Stimulated activated CD8-positive, alpha-beta memory T cell treated with anti-CD3 and anti-CD28 coated beads, Interleukin-12 subunit alpha, Interleukin-12 subunit beta, amount 100 ng/mL, for 1 hour (primary cell): ENCODE data around the gene SLC39A13.

Experiments used
- DNase-seq: peaks from one replicate; pipeline ENCODE4 v3.0.0-alpha.2; 2020; ENCODE audit warnings: low read depth

Gene SLC39A13

DNA sequence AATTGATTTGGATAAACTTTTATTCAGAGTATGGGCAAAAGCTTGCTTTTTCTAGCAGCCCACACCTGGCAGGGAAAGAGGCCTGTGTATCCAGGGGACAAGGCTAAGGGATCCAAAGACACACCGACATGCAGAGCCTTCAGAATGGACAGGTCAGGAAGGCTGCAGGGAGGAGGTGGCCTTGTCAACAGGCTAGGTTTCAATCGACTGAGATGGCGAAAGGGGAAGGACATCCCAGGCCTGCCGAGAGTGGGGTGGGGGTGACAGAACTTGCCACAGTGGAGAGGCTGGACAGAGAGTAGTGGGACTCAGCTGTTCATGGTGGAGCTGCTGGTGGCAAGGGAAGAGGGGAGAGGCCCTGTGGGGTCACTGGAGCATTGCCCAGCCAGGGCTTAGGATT, 5.3 kb upstream of the SLC39A13 start:
- no peak for DNase-seq

DNA sequence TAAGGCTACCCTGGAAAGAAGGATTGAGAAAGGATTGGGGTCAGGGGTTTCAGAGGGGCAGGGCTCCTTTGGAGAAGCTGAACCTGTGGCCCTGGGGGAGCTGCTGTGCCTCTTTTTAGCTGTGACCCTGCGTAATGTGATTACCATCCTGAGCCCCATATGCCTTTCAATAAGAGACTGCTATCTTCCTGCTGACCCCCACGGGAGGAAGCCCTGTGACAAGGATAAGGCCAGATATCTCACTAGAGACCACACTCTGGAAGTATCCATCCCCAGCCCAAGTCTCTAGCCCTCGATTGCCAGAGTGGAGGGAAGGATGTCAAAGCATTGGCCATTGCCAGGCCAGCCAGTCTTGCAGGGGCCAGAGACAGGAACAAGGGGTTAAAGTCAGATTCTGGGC, 4.8 kb upstream of the SLC39A13 start:
- DNase-seq: no peak

DNA sequence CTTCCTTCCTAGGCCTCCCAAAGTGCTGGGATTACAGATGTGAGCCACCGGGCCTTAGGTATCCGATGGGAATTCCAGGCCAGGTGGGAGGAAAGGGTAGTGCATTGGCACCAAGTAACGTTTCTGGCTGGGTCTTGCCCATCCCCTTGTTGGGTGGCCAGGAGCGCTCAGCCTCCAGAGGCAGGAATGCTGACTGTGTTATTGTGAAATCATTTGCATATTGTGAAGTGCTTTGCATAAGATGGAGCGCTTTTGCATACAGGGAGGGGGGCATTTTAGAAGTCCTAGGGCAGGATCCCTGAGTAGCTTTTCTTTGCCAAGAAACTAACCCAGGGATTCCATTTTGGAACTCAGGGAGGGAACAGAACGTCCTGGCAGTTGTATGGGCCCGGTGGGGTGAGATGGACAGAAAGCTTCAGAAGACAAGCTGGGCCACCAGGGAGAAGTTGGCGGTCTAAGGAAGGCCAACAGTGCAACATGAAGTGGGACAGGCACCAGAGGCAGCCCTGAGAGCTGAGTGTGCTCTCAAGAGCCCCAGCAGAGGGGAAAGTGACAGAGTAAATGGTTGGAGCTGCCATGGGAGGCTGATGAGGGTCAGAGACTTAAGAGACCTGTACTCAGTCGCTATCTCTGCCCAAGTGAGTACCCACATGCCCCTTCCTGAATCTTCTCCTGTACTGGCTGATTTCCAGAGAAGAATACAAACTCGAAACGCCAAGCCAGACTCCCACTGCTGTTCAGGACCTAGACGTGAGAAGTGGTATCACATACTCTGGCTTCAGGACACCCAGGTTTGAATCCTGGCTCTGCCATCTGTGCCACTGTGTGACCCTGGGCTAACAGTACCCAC, 1.3 kb upstream of the SLC39A13 start:
- DNase-seq: no peak

DNA sequence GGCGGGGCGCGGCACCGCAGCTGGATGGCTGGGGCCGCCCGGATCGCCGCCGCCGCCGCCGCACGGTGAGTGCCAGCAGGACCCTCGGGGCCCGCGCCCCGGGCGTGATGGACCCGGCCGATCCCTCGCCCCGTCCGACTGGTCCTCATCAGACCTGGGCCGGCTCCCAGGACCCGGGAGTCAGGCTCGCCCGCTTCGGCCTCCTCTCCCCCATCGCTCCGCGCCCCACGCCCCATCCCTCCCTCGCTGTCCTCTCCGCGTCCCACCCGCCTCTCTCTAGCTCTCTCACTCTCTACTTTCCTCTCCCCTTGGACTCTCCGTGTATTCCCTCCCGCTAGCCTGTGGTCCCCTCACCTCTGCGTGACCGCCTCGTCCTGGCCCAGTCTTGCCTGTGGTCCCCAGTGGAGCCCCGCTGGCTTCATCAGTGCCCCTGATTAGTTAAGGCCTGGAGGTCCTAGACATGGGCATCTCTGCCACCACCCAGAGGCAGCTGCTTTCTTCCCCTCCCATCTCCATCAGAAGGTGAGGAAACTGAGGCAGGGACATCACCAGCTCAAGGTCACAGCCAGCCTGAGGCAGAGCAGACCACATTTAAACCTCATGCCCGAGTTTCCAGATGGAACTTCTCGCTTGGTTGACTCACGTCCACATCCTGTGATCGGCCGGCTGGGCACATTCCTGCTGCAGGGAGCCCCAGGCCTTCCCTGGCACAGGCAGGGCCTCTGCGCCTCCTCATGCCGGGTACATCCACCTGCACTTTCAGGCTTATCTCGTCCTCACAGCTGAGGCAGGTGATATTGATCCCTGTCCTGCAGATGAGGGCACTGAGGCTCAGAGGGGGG, 429 bp downstream of the SLC39A13 start:
- no peak for DNase-seq

DNA sequence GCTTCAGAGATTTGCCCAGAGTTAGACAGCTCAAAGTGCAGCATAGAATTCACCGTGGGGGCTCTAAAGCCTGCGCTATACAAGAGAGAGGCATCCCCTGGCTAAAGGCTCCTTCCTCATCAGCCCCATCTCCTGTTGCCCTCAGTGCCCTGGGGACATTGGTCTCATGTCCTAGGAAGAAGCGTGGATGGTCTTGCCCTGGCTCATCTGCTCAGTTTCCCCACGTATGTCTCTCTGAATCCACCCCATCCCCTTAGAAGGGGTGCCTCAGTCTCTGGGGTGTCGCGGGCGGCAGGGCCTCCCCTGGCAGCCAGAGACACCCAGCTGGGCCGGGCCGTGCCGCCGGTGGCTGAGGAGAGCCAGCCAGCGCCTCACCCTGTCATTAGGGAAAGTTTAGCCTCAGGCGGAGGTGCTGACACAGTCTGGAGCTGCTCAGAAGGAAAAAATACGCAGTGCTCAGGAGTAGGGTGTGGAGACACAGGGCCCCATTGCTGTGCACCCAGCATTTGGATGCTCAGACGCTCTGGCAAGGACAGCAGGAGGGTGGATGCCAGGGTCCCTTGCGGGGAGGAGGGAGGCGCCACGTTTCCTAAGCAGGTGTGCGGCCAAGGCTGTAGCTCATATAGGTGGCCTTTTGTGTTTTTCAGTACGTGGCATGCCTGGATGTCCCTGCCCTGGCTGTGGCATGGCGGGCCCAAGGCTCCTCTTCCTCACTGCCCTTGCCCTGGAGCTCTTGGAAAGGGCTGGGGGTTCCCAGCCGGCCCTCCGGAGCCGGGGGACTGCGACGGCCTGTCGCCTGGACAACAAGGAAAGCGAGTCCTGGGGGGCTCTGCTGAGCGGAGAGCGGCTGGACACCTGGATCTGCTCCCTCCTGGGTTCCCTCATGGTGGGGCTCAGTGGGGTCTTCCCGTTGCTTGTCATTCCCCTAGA, 1.3 kb downstream of the SLC39A13 start:
- DNase-seq: no peak

DNA sequence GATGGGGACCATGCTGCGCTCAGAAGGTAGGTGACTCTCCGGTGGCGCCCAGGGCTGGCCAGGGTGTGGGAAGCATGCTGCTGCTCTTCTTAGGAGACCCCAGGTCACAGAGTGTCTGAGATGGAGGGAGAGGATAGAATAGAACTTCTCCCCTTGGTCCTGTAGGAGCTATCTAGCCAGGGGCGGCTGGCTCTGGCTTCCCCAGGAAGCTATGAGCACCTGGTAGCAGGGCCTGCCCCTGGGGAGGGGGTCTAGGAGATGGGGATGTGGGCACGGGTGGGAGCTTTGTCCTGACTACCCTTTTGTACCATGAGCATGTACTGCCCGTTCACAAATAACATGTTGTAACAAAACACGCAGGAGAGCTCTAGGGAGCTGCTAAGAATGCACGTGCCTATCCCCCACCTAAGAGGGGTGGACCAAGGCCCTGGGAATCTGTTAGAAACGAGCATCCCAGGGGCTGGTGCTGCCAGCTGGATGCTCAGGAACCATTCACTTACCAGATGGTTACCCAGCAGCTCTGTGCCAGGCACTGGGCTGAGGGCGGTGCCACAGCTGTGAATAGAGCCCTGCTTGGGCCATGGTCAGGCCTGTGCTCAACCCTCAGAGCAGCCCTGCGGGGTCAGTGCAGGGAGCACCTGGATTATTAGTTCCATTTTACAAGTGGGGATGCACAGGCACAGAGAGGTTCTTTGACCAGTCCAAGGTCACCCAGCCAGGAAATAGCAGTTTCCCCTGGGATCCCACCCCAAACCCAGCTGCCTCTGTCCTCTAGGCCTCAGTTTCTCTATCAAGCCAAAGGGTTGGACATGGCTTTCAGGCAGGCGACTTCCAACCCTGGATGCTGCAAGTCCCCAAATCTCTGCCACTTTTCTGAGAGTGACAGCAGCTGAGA, 2.2 kb downstream of the SLC39A13 start:
- no peak for DNase-seq

DNA sequence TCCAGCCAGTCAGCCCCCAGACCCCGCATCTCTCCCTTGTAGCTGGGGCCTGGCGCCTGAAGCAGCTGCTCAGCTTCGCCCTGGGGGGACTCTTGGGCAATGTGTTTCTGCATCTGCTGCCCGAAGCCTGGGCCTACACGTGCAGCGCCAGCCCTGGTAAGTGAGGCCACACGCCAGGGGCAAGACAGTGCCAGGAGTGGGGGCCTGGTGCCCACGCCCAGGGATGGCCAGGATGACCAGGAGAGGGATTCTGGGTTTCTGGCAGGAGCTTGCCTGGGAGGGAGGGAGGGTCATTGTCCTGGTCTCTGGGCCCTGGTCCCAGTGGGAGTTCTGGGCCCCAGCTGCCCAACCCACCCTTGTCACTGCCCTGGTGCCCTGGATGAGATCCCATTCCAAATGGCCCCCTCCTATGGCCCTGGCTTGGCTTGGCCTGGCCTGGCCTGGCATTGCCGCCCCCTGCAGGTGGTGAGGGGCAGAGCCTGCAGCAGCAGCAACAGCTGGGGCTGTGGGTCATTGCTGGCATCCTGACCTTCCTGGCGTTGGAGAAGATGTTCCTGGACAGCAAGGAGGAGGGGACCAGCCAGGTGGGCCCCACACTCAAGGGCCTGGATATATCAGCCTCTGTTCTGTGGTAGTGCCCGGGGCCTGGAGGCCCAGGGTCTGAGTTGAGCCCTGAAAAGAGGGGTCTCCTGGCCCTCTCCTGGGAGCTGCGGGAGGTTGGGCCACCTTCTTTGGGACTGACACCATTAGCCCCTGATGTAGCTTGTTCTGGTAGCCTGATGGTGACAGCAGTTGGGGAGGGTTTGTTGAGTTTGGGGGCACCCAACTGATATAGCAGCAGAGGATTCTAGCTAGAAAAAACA, 3.7 kb downstream of the SLC39A13 start:
- peak; percentile 32 for DNase-seq

DNA sequence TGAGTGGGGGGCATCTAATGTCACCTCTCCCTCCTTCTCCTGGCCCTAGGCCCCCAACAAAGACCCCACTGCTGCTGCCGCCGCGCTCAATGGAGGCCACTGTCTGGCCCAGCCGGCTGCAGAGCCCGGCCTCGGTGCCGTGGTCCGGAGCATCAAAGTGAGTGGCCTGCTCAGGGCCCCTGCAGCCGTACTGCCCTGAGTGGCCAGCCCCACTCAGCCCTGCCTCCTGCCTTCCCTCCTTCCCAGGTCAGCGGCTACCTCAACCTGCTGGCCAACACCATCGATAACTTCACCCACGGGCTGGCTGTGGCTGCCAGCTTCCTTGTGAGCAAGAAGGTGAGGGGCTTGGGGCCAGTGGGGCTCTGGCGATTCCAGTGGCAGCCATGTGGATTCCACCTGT, 5.0 kb downstream of the SLC39A13 start:
- DNase-seq: no peak

DNA sequence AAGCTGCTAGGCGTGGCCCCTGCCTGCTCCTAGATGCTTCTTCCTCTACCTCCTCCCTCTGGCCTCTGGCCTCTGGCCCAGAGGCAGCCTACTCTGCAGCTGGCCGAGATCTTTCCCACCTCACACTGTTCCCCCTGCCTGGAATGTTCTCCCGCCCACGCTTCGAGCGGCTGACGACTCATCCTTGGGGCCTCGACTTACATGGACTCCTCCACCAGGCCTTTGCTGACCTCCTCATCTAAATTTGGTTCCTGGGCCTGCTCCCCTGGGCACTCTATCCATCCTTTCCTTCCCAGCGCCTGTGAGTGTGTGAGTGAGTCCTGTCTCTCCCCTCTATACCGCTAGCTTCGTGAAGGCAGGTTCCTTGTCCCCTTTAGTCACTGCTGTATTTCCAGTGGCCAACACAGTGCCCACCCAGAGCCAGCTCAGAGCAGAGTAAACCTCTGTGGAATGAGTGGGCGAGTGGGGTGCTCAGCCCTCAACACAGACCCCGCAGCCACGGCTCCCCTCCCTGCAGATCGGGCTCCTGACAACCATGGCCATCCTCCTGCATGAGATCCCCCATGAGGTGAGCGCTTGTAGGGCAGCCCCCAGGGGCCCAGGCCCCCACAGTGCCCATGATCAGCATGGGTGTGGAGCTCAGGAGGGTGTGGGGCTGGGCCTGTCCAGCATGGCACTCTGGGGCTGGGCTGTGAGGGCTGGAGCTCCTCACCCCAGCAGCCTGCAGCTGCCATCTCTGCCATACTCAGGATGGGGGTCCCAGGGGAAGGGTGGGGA, 5.7 kb downstream of the SLC39A13 start:
- DNase-seq: no peak

DNA sequence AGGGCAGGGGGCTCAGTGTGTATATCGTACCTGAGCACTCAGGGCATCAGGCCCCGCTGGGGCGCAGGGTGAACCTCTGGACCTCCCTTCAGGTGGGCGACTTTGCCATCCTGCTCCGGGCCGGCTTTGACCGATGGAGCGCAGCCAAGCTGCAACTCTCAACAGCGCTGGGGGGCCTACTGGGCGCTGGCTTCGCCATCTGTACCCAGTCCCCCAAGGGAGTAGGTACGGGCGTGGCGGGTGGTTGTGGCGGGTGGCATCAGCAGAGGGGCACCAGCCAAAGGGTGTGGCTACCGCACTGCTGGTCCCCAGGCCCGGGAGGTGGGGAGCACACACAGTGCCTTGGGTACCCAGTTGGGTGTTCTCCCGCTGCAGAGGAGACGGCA, 6.3 kb downstream of the SLC39A13 start:
- DNase-seq: no peak

DNA sequence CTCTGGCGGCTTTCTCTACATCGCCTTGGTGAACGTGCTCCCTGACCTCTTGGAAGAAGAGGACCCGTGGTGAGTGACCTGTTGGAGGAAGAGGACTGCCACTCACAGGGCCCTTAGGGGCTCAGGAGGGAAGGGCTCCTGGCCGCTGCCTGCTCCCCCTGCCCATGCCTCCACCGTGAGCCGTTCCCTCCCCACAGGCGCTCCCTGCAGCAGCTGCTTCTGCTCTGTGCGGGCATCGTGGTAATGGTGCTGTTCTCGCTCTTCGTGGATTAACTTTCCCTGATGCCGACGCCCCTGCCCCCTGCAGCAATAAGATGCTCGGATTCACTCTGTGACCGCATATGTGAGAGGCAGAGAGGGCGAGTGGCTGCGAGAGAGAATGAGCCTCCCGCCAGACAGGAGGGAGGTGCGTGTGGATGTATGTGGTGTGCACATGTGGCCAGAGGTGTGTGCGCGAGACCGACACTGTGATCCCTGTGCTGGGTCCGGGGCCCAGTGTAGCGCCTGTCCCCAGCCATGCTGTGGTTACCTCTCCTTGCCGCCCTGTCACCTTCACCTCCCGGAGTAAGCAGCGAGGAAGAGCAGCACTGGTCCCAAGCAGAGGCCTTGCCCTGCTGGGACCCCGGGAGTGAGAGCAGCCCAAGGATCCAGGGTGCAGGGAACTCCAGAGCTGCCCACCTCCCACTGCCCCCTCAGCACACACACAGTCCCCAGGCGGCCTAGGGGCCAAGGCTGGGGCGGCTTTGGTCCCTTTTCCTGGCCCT, 6.9 kb downstream of the SLC39A13 start:
- DNase-seq: no peak

DNA sequence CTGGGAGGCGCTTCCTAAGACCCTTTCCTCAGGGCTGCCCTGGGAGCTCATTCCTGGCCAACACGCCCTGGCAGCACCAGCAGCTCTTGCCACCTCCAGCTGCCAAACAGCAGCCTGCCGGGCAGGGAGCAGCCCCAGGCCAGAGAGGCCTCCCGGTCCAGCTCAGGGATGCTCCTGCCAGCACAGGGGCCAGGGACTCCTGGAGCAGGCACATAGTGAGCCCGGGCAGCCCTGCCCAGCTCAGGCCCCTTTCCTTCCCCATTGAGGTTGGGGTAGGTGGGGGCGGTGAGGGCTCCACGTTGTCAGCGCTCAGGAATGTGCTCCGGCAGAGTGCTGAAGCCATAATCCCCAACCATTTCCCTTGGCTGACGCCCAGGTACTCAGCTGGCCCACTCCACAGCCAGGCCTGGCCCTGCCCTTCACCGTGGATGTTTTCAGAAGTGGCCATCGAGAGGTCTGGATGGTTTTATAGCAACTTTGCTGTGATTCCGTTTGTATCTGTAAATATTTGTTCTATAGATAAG, 7.6 kb downstream of the SLC39A13 start:
- DNase-seq: no peak

DNA sequence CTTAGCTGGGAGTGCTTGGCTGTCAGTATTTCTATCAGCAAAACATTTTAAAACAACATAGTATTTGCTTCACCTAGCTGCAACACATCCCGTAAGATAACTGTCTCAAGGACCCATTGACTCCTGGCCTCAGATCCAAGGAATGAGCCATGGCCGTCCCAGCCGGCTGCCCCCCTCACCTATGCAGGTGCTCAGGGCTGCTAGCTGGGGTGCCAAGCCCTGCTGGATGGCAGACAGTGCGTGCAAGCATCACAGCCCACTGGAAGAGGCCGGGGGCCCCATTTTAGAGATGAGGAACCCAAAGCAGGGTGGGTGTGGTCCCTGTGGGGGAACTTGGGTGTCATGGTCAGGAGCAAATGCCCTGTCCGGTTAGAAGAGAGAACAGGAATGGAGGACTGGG, 9.3 kb downstream of the SLC39A13 start:
- DNase-seq: no peak

DNA sequence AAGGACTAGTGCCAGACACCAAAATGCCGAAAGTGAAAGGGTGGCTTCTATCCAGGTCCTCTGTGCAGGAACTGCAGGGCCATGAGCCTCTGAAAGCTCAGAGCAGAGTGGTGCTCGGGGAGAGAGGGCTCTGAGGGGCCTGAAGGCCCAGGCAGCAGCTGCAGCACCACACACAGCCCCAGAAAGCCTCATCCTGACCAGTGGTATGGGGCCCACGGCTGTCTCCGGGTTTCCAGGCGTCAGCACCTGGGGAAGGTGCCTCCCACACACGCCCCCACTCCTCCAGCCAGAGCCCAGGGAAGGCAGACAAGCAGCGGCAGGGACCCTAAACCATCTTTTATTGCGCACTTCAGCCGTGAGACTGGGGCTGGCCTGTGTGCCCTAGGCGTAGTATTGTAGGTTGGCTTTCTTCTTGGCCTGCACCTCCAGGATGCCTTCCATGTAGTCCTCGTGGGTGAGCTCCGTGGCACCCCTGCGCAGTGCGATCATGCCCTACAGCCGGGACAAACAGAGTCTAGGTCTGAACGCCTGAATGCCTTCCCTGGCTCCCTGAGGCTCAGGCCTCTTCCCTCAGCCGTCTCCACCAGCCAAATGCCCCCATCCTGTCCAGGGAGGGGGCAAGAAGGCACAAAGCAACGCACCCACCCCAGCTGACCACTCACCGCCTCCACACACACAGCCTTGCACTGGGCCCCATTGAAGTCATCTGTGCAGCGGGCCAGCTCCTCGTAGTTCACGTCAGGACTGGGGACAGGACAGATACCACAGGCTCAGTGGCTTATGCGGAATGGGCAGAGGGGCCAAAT, 10.3 kb downstream of the SLC39A13 start:
- DNase-seq: no peak

DNA sequence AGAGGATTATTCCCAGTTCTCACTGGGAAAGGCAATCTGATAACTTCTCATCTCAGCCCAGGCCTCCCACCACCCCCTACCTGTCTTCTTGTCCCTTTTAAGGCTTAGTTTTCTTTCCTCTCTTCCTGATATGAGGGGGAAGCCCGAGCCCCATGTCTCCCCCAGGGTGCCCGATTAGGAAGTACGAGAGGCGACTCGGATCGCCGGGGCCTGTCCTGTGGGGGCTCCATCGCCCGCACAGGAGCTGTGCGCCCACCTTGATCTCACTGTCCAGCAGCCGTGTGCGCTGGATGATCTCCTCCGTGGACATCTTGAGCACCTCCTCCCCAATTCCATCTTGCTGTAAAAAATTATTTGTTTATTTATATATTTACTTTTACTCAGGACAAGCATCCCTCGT, 17.2 kb downstream of the SLC39A13 start:
- no peak for DNase-seq

DNA sequence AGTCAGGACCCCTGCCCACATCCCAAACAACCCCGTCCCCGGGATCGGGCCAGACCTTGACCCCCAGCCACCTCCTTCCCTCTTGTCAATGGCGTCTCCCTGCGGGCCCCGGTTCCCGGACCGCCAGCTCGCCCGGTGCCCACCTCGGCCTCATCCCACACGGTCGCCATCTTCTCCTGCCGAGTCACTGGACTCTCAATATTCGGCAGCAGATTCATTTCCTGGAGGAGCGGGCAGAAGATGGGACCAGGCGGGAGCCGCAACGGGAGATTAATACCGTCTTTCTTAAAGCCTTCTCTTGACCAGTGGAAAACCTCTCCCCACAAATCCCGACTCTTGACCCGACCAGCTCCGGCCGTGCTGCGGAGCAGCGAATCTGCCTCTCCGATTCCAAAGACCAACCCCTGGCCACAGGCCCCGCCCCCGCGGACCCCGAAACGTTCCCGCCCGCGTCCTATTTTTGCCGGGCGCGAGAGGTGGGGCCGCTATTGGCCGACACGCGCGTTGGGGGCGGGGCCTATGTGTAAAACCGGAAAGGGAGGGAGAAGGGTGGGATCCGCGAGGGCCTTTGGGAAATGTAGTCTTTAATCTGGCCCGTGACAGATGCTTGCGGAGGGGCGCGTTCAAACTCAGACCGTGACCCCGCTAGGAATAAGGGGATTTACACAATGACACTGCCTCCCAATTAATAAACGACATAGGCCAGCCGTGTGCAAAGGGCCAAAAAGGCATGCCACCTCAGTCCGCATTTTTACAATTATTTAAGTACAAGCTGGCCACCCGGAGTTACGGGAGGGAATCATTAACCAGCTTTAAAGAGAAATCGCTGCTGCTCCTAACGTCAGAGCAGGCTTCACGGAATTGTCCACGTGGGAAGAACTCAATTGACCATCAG, 17.9 kb downstream of the SLC39A13 start, which contains the start of gene PSMC3:
PSMC3 (minus strand) TSS at position 378 of the 895 bp plus-strand sequence; CDS start at position 218, 160 bp downstream.
- DNase-seq: peak; percentile 97
